ENCODE measurements around the gene AP2A2.

GRCh38 chr11:971731-972365, 46.2 kb downstream of the AP2A2 start:
- TF ChIP-seq CTCF (IDR thresholded peaks at IDR 0.05; ENCODE audit: insufficient read depth, low read depth, low read length) (no peak), EZH2 (IDR thresholded peaks at IDR 0.05; ENCODE audit: insufficient read depth, low read length) (no peak)
